NCI-H2081 (cell line): Measurements from ENCODE around the gene TANC1.

Source experiments
- DNase-seq, 2 experiments: peaks; one replicate each; lab custom pipeline; 2025; lab: John Stamatoyannopoulos, UW

The TANC1 gene

GRCh38 chr2:158994920-158995676 lies 26.7 kb downstream of the TANC1 start:
- DNase-seq, result peak in 1 of 2 experiments; percentile 31

GRCh38 chr2:158995677-158996049 lies 27.2 kb downstream of the TANC1 start:
- no peak for DNase-seq

DNA sequence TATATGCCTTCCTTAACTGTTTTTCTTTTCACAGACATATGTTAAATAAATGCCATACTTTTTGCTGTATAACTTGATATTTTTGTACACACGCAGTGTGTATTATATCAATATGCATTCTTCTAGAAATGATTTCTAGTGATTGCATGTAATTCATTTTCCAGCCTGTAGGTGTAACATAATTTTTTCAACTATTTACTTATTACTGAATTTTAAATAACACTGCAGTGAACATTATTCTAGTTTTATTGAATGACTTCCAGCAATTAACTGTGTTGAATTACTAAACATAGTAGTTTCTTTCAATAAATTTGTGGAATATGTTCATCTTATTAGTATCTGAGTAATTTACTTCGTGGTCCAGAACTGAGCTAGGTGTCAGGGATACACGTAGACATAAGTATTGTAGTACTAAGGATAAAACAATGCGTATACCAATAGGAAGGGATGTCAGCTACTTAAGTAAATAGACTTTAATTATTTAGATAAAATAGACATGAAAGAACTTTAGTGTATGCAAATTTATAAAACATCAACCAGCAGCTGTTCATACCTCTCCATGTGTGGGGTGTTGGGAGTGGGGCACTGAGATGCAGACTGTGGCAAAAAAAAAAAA lies 28.0 kb downstream of the TANC1 start:
- DNase-seq, result no peak

GRCh38 chr2:158997037-158997790 lies 28.8 kb downstream of the TANC1 start:
- no peak for DNase-seq

DNA sequence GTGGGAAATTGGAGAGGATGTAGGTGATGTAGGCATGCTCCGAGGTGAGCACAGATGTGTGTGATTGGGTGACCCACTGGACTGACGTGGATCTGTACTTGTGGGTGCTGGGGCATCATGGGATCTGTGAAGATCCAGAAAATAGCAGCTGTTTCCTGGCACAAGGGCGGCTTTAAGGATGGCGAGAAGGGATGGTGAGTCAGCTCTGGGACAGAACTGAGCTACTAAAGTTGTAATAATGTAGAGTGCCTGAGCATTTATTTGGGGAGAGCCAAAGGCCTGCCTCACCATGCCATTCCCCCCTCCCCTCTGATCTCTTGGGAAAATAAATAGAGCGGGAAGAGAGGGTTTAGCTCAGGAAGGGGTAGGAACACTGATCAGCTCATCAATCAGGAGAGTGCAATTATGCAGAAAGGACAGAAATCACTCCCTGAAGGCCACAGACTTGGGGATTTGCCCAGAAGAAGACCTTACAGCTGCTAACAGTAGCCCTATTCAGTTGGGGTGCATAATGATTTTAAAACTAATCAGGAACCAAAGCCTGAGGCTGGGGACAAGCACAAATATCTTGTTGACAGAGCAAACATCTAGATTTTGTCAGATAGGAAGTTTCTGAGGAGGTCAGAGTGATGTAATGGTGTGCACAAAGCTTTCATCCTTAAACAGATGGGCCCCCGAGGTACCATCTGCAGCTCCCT lies 30.3 kb downstream of the TANC1 start:
- peak; percentile 33 to 56 for DNase-seq

DNA sequence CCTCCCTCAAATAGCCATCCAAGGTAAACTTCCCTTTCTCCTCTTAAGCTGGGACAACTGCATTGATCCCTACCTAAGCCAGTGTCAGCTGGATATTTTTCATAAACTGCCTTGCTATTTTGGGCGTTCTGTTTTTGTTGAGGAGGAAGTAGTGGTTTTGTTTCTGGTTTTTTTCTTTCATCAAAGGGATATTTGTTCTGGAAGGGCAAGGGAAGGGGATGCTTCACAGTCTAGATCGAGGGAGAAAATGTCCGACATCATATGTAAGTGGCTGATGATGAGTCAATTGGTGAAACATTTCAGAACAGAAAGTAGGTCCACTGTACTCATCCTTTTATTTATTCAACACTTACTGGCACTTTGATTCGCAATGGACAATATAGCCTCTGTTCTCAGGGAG lies 31.0 kb downstream of the TANC1 start:
- DNase-seq, result no peak

DNA sequence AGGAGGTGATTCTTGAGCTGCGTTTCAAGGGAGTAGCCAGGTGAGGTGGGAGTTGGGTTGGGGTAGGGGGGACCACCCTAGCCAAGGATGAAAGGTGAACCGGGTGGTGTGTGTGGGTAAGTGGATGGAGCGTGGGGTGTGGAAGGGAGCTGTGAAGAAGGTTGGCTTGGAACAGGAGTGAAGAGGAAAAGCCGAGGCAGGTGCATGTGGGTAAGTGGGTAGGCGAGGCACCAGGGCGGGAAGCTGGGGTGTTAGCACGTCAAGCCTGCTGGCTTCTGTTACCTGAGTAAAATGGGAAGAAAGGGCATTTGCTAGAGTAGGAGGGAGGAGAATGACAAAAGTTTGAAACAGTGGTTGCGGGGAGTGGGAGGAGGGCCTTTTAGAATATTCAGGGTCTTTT lies 31.6 kb downstream of the TANC1 start:
- DNase-seq, result no peak

- no peak for DNase-seq
Measured at GRCh38 chr2:159002462-159003111, 34.1 kb downstream of the TANC1 start.

DNA sequence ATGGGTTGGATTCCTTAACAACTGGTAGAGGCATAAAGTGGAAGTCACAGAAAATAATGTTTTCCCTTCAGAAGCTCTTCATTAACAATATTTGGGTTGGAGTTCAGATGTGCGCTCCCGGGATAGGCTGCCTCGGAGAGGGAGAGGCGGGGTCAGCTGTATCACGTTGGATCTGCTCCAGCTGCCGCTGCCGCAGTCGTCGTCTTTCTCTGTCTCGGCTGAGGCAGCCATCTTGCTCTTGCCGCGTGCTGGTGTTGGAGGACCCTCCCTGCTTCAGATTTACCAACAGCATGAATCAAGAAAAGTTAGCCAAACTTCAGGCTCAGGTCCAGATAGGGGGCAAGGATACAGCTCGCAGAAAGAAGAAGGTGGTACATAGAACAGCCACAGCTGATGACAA lies 35.1 kb downstream of the TANC1 start:
- no peak for DNase-seq

GRCh38 chr2:159004849-159005248 lies 36.4 kb downstream of the TANC1 start:
- DNase-seq, result no peak

DNA sequence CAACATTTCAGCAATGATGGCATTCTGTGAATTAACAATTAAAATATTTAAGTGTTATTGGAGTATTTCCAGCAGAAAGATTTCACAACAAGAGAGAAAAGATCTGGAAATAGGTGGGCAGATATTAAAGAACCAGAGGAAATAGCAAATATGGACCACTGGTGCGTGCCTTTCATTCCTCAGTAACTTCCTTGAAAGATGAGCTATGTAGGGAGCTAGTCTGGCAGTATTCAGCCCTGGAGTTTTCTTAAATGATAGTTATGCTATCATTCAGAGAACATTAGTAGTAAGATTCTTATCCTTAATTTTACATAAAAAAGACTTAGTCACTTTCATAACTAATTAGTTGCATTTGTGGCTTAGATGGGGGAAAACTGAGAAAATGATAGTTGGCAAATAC lies 41.5 kb downstream of the TANC1 start:
- no peak for DNase-seq

- no peak for DNase-seq
Measured at GRCh38 chr2:159010340-159010739, 41.9 kb downstream of the TANC1 start.

GRCh38 chr2:159010963-159011362 lies 42.5 kb downstream of the TANC1 start:
- no peak for DNase-seq

GRCh38 chr2:159012142-159012541 lies 43.7 kb downstream of the TANC1 start:
- no peak for DNase-seq

DNA sequence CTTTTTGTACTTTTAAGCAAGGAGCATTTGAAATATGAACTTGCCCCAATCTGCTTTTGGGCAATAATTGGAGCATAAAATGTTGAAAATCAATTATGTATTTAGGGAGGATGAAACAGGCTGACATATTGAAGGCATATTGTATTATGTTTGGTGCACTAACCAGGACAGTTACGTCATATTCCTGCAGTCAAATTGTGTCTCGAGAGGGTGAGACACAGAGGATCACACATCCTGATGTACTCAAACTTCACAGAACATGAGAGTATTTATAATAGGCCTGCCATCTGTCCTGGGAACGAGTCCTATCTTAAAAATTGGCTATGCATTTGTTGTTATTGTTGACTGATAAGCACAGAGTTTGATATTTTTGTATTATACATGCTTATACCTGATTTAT lies 44.7 kb downstream of the TANC1 start:
- no peak for DNase-seq

DNA sequence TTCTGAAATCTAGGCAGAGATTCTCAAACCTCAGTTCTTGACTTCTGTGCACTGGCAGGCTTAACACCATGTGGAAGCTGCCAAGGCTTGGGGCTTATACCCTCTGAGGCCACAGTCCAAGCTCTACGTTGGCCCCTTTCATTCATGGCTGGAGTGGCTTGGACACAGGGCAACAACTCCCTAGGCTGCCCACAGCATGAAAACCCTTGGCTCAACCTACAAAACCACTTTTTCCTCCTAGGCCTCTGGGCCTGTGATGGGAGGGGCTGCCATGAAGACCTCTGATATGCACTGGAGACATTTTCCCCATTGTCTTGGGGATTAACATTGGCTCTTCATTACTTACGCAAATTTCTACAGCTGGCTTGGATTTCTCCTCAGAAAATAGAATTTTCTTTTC lies 46.7 kb downstream of the TANC1 start:
- no peak for DNase-seq

DNA sequence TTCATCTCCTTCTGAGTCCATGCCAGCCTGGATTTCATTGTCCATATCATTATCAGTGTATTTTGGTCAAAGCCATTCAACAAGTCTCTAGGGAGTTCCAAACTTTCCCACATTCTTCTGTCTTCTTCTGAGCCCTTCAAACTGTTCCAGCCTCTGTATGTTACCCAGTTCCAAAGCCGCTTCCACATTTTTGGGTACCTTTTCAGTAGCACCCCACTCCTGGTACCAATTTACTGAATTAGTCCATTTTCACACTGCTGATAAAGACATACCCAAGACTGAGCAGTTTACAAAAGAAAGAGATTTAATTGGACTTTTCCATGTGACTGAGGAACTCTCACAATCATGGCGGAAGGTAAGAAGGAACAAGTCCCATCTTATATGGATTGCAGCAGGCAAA lies 47.4 kb downstream of the TANC1 start:
- no peak for DNase-seq

- DNase-seq, result no peak
Measured at GRCh38 chr2:159017837-159018236, 49.4 kb downstream of the TANC1 start.

DNA sequence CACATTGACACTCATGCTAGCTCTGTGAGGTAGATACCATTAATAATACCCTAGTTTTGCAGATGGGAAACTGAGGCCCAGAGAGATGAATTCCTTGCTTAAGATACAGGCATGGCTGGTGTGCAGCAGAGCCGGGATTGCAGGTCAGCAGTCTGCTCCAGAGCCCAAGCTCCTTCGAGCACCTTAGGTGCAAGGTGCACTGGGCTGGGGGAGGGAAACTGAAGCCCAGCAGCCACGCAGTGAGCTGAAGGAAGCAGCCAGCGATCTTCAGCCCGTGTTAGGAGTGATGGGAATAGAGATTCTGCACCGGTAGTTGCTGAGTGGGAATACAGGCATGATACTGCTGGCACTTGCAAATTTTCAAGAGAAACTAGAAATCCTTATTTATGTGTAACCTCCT lies 50.6 kb downstream of the TANC1 start:
- no peak for DNase-seq

- no peak for DNase-seq
Measured at GRCh38 chr2:159022019-159022418, 53.6 kb downstream of the TANC1 start.

DNA sequence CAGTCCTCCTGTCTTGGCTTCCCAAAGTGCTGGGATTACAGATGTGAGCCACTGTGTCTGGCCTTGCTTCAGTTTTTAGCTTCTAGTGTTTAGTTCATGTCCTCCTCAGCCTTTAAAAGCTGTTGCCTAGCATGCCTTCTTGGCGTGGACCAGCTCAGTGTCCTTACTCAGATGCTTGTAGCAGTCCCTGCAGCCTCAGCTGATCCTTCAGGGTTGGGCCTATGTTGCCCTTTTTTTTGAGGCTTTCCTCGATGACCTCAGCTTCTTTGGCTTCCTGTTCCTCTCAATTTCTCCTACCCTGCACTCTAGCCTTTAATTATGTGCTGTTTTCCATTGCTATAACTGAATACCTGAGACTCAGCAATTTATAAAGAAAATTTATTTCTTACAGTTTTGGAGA lies 57.7 kb downstream of the TANC1 start:
- DNase-seq, result no peak

DNA sequence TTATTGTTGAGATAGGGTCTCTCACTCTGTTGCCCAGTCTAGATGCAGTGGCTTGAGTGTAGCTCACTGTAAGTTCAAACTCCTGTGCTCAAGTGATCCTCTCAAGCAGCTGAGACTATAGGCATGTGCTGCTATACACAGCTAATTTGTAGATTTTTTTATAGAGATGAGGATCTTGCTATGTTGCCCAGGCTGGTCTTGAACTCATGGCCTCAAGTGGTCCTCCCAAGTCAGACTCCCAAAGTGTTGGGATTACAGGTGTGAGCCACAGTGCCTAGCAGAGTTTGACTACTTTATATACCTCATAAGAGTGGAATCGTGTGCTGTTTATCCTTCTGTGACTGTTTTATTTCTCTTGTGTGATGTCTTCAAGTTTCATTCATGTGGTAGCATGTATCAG lies 60.3 kb downstream of the TANC1 start:
- DNase-seq, result no peak
